Measurements from ENCODE around the gene ST13. TPM values are rescaled to one million over a fixed set of nuclear protein-coding genes. Genes with fewer than 3 reads are reported as not detected.
A peak's percentile ranks its signal among the peaks of the same experiment; 100 is the strongest.

The ST13 gene
- total RNA-seq (100 to 1,000 TPM; 172 to 182 TPM), polyA plus RNA-seq (100 to 1,000 TPM; 117 to 177 TPM)
- long read RNA-seq, donor 1, transcript ST13-201 (12 exons, 3,595 nt), result major isoform, 651 of 720 reads
- long read RNA-seq, donor 1, partial matches to known transcripts, result 39 of 720 reads
- long read RNA-seq, donor 1, other reads (novel, unspliced or antisense), result 30 of 720 reads
- long read RNA-seq, donor 2, transcript ST13-201 (12 exons, 3,595 nt), result major isoform, 92 of 104 reads
- long read RNA-seq, donor 2, partial matches to known transcripts, result 3 of 104 reads
- long read RNA-seq, donor 2, other reads (novel, unspliced or antisense), result 9 of 104 reads

GRCh38 chr22:40856513-40857308 is at the start of gene ST13, which contains the start of gene XPNPEP3:
Gene ST13, minus strand, starts transcription at chr22:40856639. Its CDS starts 99 bp downstream, at chr22:40856540.
Gene XPNPEP3, plus strand, starts transcription at chr22:40857148. Its CDS starts 34 bp downstream, at chr22:40857182.
- intact Hi-C loops (cut with DNase I), result no loop called here
- H3K27ac ChIP-seq (ENCODE audit: low read depth in 1 of 2, low read length in 2 of 2), result peak within 1 kb of the TSS; percentile 84 to 85
- H3K4me1 ChIP-seq (ENCODE audit: control insufficient read depth in 1 of 2, insufficient read depth in 2 of 2, low read length in 2 of 2), result peaks cover 0 to 3% of the 10 kb centered on the region in 2 donors
- peak within 1 kb of the TSS; percentile 66 to 83 for H3K4me3 ChIP-seq (ENCODE audit: low read length in 2 of 2)
- H3K9me3 ChIP-seq (ENCODE audit: control insufficient read depth, low read length), result no peaks in the 10 kb centered on the region
- 0 to 1% methylated on average over 50 to 63 of the region's 63 CpGs for WGBS, 2 donors
- ATAC-seq (ENCODE audit: low FRiP score), result peak; percentile 100
- no peaks in the 10 kb centered on the region for H3K27me3 ChIP-seq (ENCODE audit: control insufficient read depth in 1 of 2, insufficient read depth in 2 of 2, low read length in 1 of 2)
- peak; percentile 99 for DNase-seq
- no peaks in the 10 kb centered on the region for H3K36me3 ChIP-seq (ENCODE audit: control insufficient read depth in 1 of 2, insufficient read depth in 2 of 2, low read length in 1 of 2)

- H3K27ac ChIP-seq (ENCODE audit: low read depth in 1 of 2, low read length in 2 of 2), result no peak overlapping the region
- H3K4me3 ChIP-seq (ENCODE audit: low read length in 2 of 2), result no peak overlapping the region
- H3K4me1 ChIP-seq (ENCODE audit: control insufficient read depth in 1 of 2, insufficient read depth in 2 of 2, low read length in 2 of 2), result no peaks in the 10 kb centered on the region
- no peaks in the 10 kb centered on the region for H3K9me3 ChIP-seq (ENCODE audit: control insufficient read depth, low read length)
- intact Hi-C loops (cut with DNase I), result no loop called here
- no peak for ATAC-seq (ENCODE audit: low FRiP score)
- H3K36me3 ChIP-seq (ENCODE audit: control insufficient read depth in 1 of 2, insufficient read depth in 2 of 2, low read length in 1 of 2), result no peaks in the 10 kb centered on the region
- no peak for DNase-seq
- WGBS, 2 donors, result 99 to 100% methylated on average over 1 of the region's 1 CpG
- H3K27me3 ChIP-seq (ENCODE audit: control insufficient read depth in 1 of 2, insufficient read depth in 2 of 2, low read length in 1 of 2), result no peaks in the 10 kb centered on the region
These were observed 47.7 kb upstream of the ST13 start for GRCh38 chr22:40904101-40904500.

GRCh38 chr22:40898850-40899357 is 42.5 kb upstream of the ST13 start:
- Histone ChIP-seq H3K36me3 (ENCODE audit: control insufficient read depth in 1 of 2, insufficient read depth in 2 of 2, low read length in 1 of 2) (no peaks in the 10 kb centered on the region), H3K4me3 (ENCODE audit: low read length in 2 of 2) (no peak overlapping the region), H3K27ac (ENCODE audit: low read depth in 1 of 2, low read length in 2 of 2) (no peak overlapping the region), H3K27me3 (ENCODE audit: control insufficient read depth in 1 of 2, insufficient read depth in 2 of 2, low read length in 1 of 2) (no peaks in the 10 kb centered on the region), H3K4me1 (ENCODE audit: control insufficient read depth in 1 of 2, insufficient read depth in 2 of 2, low read length in 2 of 2) (no peaks in the 10 kb centered on the region), H3K9me3 (ENCODE audit: control insufficient read depth, low read length) (no peaks in the 10 kb centered on the region)
- intact Hi-C loops (cut with DNase I), result no loop called here
- 43 to 48% methylated on average over 3 of the region's 3 CpGs for WGBS, 2 donors
- DNase-seq (no peak), ATAC-seq (ENCODE audit: low FRiP score) (no peak)

GRCh38 chr22:40894417-40894816 is 38.0 kb upstream of the ST13 start:
- 79 to 82% methylated on average over 4 of the region's 4 CpGs for WGBS, 2 donors
- ATAC-seq (ENCODE audit: low FRiP score) (no peak), DNase-seq (no peak)
- no peaks in the 10 kb centered on the region for H3K36me3 ChIP-seq (ENCODE audit: control insufficient read depth in 1 of 2, insufficient read depth in 2 of 2, low read length in 1 of 2)
- intact Hi-C loops (cut with DNase I), result no loop called here
- H3K4me3 ChIP-seq (ENCODE audit: low read length in 2 of 2), result no peak overlapping the region
- H3K9me3 ChIP-seq (ENCODE audit: control insufficient read depth, low read length), result no peaks in the 10 kb centered on the region
- H3K4me1 ChIP-seq (ENCODE audit: control insufficient read depth in 1 of 2, insufficient read depth in 2 of 2, low read length in 2 of 2), result no peaks in the 10 kb centered on the region
- no peak overlapping the region for H3K27ac ChIP-seq (ENCODE audit: low read depth in 1 of 2, low read length in 2 of 2)
- H3K27me3 ChIP-seq (ENCODE audit: control insufficient read depth in 1 of 2, insufficient read depth in 2 of 2, low read length in 1 of 2), result no peaks in the 10 kb centered on the region

GRCh38 chr22:40890881-40891280 is 34.4 kb upstream of the ST13 start:
- no peaks in the 10 kb centered on the region for H3K4me1 ChIP-seq (ENCODE audit: control insufficient read depth in 1 of 2, insufficient read depth in 2 of 2, low read length in 2 of 2)
- no peak overlapping the region for H3K4me3 ChIP-seq (ENCODE audit: low read length in 2 of 2)
- WGBS, 2 donors, result 91 to 93% methylated on average over 3 of the region's 3 CpGs
- peaks cover 0 to 4% of the 10 kb centered on the region in 2 donors for H3K36me3 ChIP-seq (ENCODE audit: control insufficient read depth in 1 of 2, insufficient read depth in 2 of 2, low read length in 1 of 2)
- DNase-seq (no peak), ATAC-seq (ENCODE audit: low FRiP score) (no peak)
- H3K27ac ChIP-seq (ENCODE audit: low read depth in 1 of 2, low read length in 2 of 2), result no peak overlapping the region
- no peaks in the 10 kb centered on the region for H3K9me3 ChIP-seq (ENCODE audit: control insufficient read depth, low read length)
- intact Hi-C loops (cut with DNase I), result no loop called here
- H3K27me3 ChIP-seq (ENCODE audit: control insufficient read depth in 1 of 2, insufficient read depth in 2 of 2, low read length in 1 of 2), result no peaks in the 10 kb centered on the region

- DNase-seq, result no peak
- ATAC-seq (ENCODE audit: low FRiP score), result no peak
- no peak overlapping the region for H3K27ac ChIP-seq (ENCODE audit: low read depth in 1 of 2, low read length in 2 of 2)
- no peaks in the 10 kb centered on the region for H3K27me3 ChIP-seq (ENCODE audit: control insufficient read depth in 1 of 2, insufficient read depth in 2 of 2, low read length in 1 of 2)
- H3K9me3 ChIP-seq (ENCODE audit: control insufficient read depth, low read length), result no peaks in the 10 kb centered on the region
- H3K4me1 ChIP-seq (ENCODE audit: control insufficient read depth in 1 of 2, insufficient read depth in 2 of 2, low read length in 2 of 2), result no peaks in the 10 kb centered on the region
- intact Hi-C loops (cut with DNase I), result no loop called here
- H3K36me3 ChIP-seq (ENCODE audit: control insufficient read depth in 1 of 2, insufficient read depth in 2 of 2, low read length in 1 of 2), result peaks cover 0 to 4% of the 10 kb centered on the region in 2 donors
- no peak overlapping the region for H3K4me3 ChIP-seq (ENCODE audit: low read length in 2 of 2)
These were observed 32.7 kb upstream of the ST13 start for GRCh38 chr22:40889116-40889515.

- no peaks in the 10 kb centered on the region for H3K27me3 ChIP-seq (ENCODE audit: control insufficient read depth in 1 of 2, insufficient read depth in 2 of 2, low read length in 1 of 2)
- intact Hi-C loops (cut with DNase I), result no loop called here
- peaks cover 2 to 3% of the 10 kb centered on the region in 2 donors for H3K36me3 ChIP-seq (ENCODE audit: control insufficient read depth in 1 of 2, insufficient read depth in 2 of 2, low read length in 1 of 2)
These were observed 22.5 kb upstream of the ST13 start for GRCh38 chr22:40878922-40879321.

GRCh38 chr22:40877488-40877887 is 21.0 kb upstream of the ST13 start:
- Histone ChIP-seq H3K36me3 (ENCODE audit: control insufficient read depth in 1 of 2, insufficient read depth in 2 of 2, low read length in 1 of 2) (peaks cover 0 to 2% of the 10 kb centered on the region in 2 donors), H3K4me1 (ENCODE audit: control insufficient read depth in 1 of 2, insufficient read depth in 2 of 2, low read length in 2 of 2) (no peaks in the 10 kb centered on the region), H3K27ac (ENCODE audit: low read depth in 1 of 2, low read length in 2 of 2) (no peak overlapping the region), H3K9me3 (ENCODE audit: control insufficient read depth, low read length) (no peaks in the 10 kb centered on the region), H3K4me3 (ENCODE audit: low read length in 2 of 2) (no peak overlapping the region), H3K27me3 (ENCODE audit: control insufficient read depth in 1 of 2, insufficient read depth in 2 of 2, low read length in 1 of 2) (no peaks in the 10 kb centered on the region)
- intact Hi-C loops (cut with DNase I), result no loop called here
- WGBS, 2 donors, result 83 to 88% methylated on average over 3 of the region's 3 CpGs
- DNase-seq, result no peak
- no peak for ATAC-seq (ENCODE audit: low FRiP score)

More at GRCh38 chr22:40878922-40879321, 22.5 kb upstream of the ST13 start:
- Histone ChIP-seq H3K27ac (ENCODE audit: low read depth in 1 of 2, low read length in 2 of 2) (no peak overlapping the region), H3K4me1 (ENCODE audit: control insufficient read depth in 1 of 2, insufficient read depth in 2 of 2, low read length in 2 of 2) (no peaks in the 10 kb centered on the region), H3K9me3 (ENCODE audit: control insufficient read depth, low read length) (no peaks in the 10 kb centered on the region), H3K4me3 (ENCODE audit: low read length in 2 of 2) (no peak overlapping the region)
- 85 to 89% methylated on average over 2 of the region's 2 CpGs for WGBS, 2 donors
- ATAC-seq (ENCODE audit: low FRiP score) (no peak), DNase-seq (no peak)
